HepG2 (cell line): Measurements from ENCODE around the gene CREB3. TPM values are rescaled to one million over a fixed set of nuclear protein-coding genes. Genes with fewer than 3 reads are reported as not detected.
A peak's percentile ranks its signal among the peaks of the same experiment; 100 is the strongest.

Source experiments
- BRD4 ChIP-seq: sonication (generic); formaldehyde crosslinking; IDR thresholded peaks from 2 replicates; pipeline ENCODE4 v1.4.0; 2020; ENCODE audit warnings: missing genetic modification reagents
- CREM ChIP-seq, 2 experiments: sonication (generic) in 1 of 2; formaldehyde crosslinking in 1 of 2; IDR thresholded peaks; 2 replicates each; pipeline versions ENCODE4 v1.4.0 to v1.6.1; 2016 to 2020; ENCODE audit warnings: antibody characterized with exemption in 1 of 2, mild to moderate bottlenecking in 1 of 2, missing genetic modification reagents in 1 of 2
- ESRRA ChIP-seq: sonication (generic); formaldehyde crosslinking; IDR thresholded peaks from 2 replicates; pipeline ENCODE4 v1.5.1; 2020; ENCODE audit warnings: mild to moderate bottlenecking, low read depth, missing genetic modification reagents
- FOXA1 ChIP-seq, 2 experiments: fragments of 450-650 bp in 1 of 2; sonication (generic) in 1 of 2; formaldehyde crosslinking in 1 of 2; IDR thresholded peaks; 2 replicates each; pipeline versions ENCODE4 v1.4.0 to v1.6.1; 2016 to 2020; ENCODE audit warnings: missing genetic modification reagents in 1 of 2
- GABPA ChIP-seq, 2 experiments: IDR thresholded peaks; 2 replicates each; pipeline ENCODE4 v1.6.1; 2011 to 2016; ENCODE audit warnings: low read depth in 2 of 2, low read length in 1 of 2, missing biosample characterization in 1 of 2, missing genetic modification characterization in 1 of 2
- SAFB2 ChIP-seq: sonication (generic); formaldehyde crosslinking; IDR thresholded peaks from 2 replicates; pipeline ENCODE4 v1.5.1; 2020; ENCODE audit warnings: missing genetic modification reagents, low read depth, mild to moderate bottlenecking, borderline replicate concordance
- SP1 ChIP-seq, 2 experiments: fragments of 450-650 bp in 1 of 2; sonication (generic) in 1 of 2; formaldehyde crosslinking in 1 of 2; IDR thresholded peaks; 2 replicates each; pipeline versions ENCODE4 v1.4.0 to v1.6.1; 2016 to 2020; ENCODE audit warnings: missing genetic modification reagents in 1 of 2
- TRIM24 ChIP-seq: sonication (generic); formaldehyde crosslinking; IDR thresholded peaks from 2 replicates; pipeline ENCODE4 v1.8.0; 2022; ENCODE audit warnings: mild to moderate bottlenecking, missing genetic modification reagents
- ZNF557 ChIP-seq: sonication (generic); formaldehyde crosslinking; IDR thresholded peaks from 2 replicates; pipeline ENCODE4 v1.4.0; 2020; ENCODE audit warnings: missing genetic modification reagents
- polyA plus RNA-seq, 8 experiments: library from polyadenylated mRNA; depleted of rRNA in 3 of 8; stranded (reverse) in 7 of 8; unstranded in 1 of 8; fragments of >200 nt; fragmentation: Illumina TruSeq in 4 of 8; extraction: Trizol in 4 of 8; gene quantifications; 2 replicates each; pipeline versions ENCODE4 v1.2.1 to v1.2.3, GENCODE V29; 2011 to 2016; ENCODE audit warnings: low read depth in 4 of 8, missing spikeins in 1 of 8, mixed read lengths in 1 of 8; ENCODE audit not compliant: insufficient read depth in 1 of 8
- total RNA-seq, 5 experiments: library from RNA; depleted of rRNA; stranded (reverse); fragments of >200 nt; fragmentation: Illumina TruSeq; extraction: Trizol; gene quantifications; 2 replicates each; pipeline ENCODE4 v1.2.3, GENCODE V29; 2016; ENCODE audit warnings: low read depth in 1 of 5
- TF ChIP-seq, protein P1 (sequence below): sonication (generic); formaldehyde crosslinking; IDR thresholded peaks from 2 replicates; pipeline ENCODE4 v1.4.0; 2020; ENCODE audit warnings: mild to moderate bottlenecking, missing genetic modification reagents
- TF ChIP-seq, protein P2 (sequence below): sonication (generic); formaldehyde crosslinking; IDR thresholded peaks from 2 replicates; pipeline ENCODE4 v1.8.0; 2022; ENCODE audit warnings: mild to moderate bottlenecking, missing genetic modification reagents, borderline replicate concordance
- TF ChIP-seq, protein P3 (sequence below): sonication (generic); formaldehyde crosslinking; IDR thresholded peaks from 2 replicates; pipeline ENCODE4 v1.4.0; 2020; ENCODE audit warnings: low read depth, missing genetic modification reagents
- TF ChIP-seq, protein P4 (sequence below): sonication (generic); formaldehyde crosslinking; IDR thresholded peaks from 2 replicates; pipeline ENCODE4 v1.4.0; 2020; ENCODE audit warnings: missing genetic modification reagents, borderline replicate concordance

Gene CREB3
- total and polyA plus RNA-seq, 2 of the 13 experiments (the other 11 are each of a cell fraction or from before 2014, with no cell fraction given) = 11.1 to 34.2 TPM

DNA sequence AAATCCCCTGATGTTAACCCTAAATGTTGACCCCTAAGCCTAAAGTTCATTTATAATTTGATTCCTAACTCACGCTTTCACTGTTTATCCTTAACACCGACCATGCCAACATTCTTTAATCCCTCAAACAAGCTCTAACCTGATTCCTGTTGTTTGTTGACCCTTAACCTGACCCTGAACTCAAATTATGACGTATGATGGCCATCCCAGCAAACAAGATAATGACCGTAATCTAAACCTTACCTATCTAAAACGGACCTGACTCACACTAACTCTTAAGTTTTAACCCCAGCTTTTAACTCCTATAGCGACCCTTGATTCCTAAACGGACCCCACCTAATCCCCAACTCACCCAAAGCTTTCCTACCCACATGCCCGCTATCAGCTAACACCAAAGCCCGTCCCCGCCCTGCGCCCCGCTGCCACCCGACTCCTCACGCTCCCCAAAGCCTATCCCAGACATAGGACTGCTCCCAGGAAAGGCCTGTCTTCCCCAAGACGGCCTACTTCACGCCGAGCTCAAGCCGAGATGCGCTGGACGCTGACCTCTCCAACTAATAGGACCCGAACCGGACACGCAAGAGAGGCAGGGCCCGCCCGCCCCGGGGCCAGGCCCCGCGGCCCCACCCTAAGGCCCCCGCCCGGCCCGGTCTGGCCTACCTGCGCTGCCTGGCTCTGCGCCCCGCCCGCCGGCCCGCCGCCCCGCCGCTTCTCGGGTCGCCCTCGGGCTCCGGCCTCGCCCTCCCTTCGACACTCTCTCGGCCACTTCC lies 866 bp upstream of the CREB3 start (continued):
- TF ChIP-seq SAFB2 (CRISPR knock-in tag) = no peak
- TF ChIP-seq ZNF557 = no peak
- TF ChIP-seq, protein P1, sequence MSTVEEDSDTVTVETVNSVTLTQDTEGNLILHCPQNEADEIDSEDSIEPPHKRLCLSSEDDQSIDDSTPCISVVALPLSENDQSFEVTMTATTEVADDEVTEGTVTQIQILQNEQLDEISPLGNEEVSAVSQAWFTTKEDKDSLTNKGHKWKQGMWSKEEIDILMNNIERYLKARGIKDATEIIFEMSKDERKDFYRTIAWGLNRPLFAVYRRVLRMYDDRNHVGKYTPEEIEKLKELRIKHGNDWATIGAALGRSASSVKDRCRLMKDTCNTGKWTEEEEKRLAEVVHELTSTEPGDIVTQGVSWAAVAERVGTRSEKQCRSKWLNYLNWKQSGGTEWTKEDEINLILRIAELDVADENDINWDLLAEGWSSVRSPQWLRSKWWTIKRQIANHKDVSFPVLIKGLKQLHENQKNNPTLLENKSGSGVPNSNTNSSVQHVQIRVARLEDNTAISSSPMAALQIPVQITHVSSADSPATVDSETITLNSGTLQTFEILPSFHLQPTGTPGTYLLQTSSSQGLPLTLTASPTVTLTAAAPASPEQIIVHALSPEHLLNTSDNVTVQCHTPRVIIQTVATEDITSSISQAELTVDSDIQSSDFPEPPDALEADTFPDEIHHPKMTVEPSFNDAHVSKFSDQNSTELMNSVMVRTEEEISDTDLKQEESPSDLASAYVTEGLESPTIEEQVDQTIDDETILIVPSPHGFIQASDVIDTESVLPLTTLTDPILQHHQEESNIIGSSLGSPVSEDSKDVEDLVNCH (CRISPR knock-in tag) = no peak
- TF ChIP-seq SP1 (IDR thresholded peaks at IDR 0.05) = no peak
- TF ChIP-seq SP1 (CRISPR knock-in tag; IDR thresholded peaks at IDR 0.05) = no peak
- TF ChIP-seq TRIM24 (CRISPR knock-in tag) = no peak
- peak; percentile 66; the same call in 1 of the 2 replicates for TF ChIP-seq CREM (IDR thresholded peaks at IDR 0.05)
- TF ChIP-seq CREM (CRISPR knock-in tag; IDR thresholded peaks at IDR 0.05) = no peak
- TF ChIP-seq FOXA1 (IDR thresholded peaks at IDR 0.05) = no peak
- TF ChIP-seq FOXA1 (CRISPR knock-in tag; IDR thresholded peaks at IDR 0.05) = 0 out of 2 replicates have a peak, but pooled peaks have one; percentile 8
- TF ChIP-seq, protein P2, sequence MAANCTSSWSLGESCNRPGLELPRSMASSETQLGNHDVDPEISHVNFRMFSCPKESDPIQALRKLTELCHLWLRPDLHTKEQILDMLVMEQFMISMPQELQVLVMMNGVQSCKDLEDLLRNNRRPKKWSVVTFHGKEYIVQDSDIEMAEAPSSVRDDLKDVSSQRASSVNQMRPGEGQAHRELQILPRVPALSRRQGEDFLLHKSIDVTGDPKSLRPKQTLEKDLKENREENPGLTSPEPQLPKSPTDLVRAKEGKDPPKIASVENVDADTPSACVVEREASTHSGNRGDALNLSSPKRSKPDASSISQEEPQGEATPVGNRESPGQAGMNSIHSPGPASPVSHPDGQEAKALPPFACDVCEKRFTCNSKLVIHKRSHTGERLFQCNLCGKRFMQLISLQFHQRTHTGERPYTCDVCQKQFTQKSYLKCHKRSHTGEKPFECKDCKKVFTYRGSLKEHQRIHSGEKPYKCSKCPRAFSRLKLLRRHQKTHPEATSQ = no peak
- TF ChIP-seq, protein P3, sequence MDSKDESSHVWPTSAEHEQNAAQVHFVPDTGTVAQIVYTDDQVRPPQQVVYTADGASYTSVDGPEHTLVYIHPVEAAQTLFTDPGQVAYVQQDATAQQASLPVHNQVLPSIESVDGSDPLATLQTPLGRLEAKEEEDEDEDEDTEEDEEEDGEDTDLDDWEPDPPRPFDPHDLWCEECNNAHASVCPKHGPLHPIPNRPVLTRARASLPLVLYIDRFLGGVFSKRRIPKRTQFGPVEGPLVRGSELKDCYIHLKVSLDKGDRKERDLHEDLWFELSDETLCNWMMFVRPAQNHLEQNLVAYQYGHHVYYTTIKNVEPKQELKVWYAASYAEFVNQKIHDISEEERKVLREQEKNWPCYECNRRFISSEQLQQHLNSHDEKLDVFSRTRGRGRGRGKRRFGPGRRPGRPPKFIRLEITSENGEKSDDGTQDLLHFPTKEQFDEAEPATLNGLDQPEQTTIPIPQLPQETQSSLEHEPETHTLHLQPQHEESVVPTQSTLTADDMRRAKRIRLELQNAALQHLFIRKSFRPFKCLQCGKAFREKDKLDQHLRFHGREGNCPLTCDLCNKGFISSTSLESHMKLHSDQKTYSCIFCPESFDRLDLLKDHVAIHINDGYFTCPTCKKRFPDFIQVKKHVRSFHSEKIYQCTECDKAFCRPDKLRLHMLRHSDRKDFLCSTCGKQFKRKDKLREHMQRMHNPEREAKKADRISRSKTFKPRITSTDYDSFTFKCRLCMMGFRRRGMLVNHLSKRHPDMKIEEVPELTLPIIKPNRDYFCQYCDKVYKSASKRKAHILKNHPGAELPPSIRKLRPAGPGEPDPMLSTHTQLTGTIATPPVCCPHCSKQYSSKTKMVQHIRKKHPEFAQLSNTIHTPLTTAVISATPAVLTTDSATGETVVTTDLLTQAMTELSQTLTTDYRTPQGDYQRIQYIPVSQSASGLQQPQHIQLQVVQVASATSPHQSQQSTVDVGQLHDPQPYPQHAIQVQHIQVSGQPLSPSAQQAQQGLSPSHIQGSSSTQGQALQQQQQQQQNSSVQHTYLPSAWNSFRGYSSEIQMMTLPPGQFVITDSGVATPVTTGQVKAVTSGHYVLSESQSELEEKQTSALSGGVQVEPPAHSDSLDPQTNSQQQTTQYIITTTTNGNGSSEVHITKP (CRISPR knock-in tag) = no peak
- 0 out of 2 replicates have a peak, but pooled peaks have one; percentile 32 for TF ChIP-seq ESRRA (CRISPR knock-in tag)
- TF ChIP-seq, protein P4, sequence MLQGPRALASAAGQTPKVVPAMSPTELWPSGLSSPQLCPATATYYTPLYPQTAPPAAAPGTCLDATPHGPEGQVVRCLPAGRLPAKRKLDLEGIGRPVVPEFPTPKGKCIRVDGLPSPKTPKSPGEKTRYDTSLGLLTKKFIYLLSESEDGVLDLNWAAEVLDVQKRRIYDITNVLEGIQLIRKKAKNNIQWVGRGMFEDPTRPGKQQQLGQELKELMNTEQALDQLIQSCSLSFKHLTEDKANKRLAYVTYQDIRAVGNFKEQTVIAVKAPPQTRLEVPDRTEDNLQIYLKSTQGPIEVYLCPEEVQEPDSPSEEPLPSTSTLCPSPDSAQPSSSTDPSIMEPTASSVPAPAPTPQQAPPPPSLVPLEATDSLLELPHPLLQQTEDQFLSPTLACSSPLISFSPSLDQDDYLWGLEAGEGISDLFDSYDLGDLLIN (CRISPR knock-in tag) = no peak
- TF ChIP-seq GABPA (IDR thresholded peaks at IDR 0.05; ENCODE audit: low read depth, low read length) = no peak
- TF ChIP-seq GABPA (CRISPR knock-in tag; IDR thresholded peaks at IDR 0.05; ENCODE audit: low read depth) = no peak
- no peak for TF ChIP-seq BRD4 (CRISPR knock-in tag)
